Glutamatergic neuron (in vitro differentiated cells): ENCODE data around the gene BACE2. TPM values are rescaled to one million over a fixed set of nuclear protein-coding genes. Genes with fewer than 3 reads are reported as not detected.

Experiments
- DNase-seq: peaks from one replicate; pipeline ENCODE4 v3.0.0; 2022
- H3K27ac Mint-ChIP-seq: one replicate; pipeline ENCODE4 v1.8.0; 2020; ENCODE audit warnings: mild to moderate bottlenecking, mixed read lengths, inconsistent platforms; ENCODE audit not compliant: unreplicated experiment
- H3K27me3 Mint-ChIP-seq: one replicate; pipeline ENCODE4 v1.8.0; 2020; ENCODE audit warnings: mild to moderate bottlenecking, moderate library complexity, mixed read lengths, inconsistent platforms; ENCODE audit not compliant: unreplicated experiment
- H3K36me3 Mint-ChIP-seq: one replicate; pipeline ENCODE4 v1.8.0; 2020; ENCODE audit warnings: mild to moderate bottlenecking, mixed read lengths, inconsistent platforms; ENCODE audit not compliant: unreplicated experiment
- H3K4me1 Mint-ChIP-seq: one replicate; pipeline ENCODE4 v1.8.0; 2020; ENCODE audit warnings: mild to moderate bottlenecking, low read depth, mixed read lengths, inconsistent platforms; ENCODE audit not compliant: unreplicated experiment
- H3K4me3 Mint-ChIP-seq: one replicate; pipeline ENCODE4 v1.8.0; 2020; ENCODE audit warnings: mild to moderate bottlenecking, mixed read lengths, inconsistent platforms; ENCODE audit not compliant: unreplicated experiment
- H3K9me3 Mint-ChIP-seq: one replicate; pipeline ENCODE4 v1.8.0; 2020; ENCODE audit warnings: mild to moderate bottlenecking, moderate library complexity, mixed read lengths, inconsistent platforms; ENCODE audit not compliant: unreplicated experiment
- total RNA-seq: library from RNA; stranded (reverse); fragmentation: NEBNext Ultra II Directional; extraction: Animal tissue kit (Norgen Biotek cat#: 25700); gene quantifications from one replicate; pipeline ENCODE4 v1.2.1, GENCODE V29; 2021; ENCODE audit not compliant: unreplicated experiment
- TF ChIP-seq, protein P1 (sequence below): fragments of 200-600 bp; sonication (generic); IDR thresholded peaks from one replicate; pipeline ENCODE4 v1.5.0; 2021; ENCODE audit not compliant: partially characterized antibody, unreplicated experiment

Gene BACE2
- total RNA-seq, 1 donor from 2014 or later, result not detected

DNA sequence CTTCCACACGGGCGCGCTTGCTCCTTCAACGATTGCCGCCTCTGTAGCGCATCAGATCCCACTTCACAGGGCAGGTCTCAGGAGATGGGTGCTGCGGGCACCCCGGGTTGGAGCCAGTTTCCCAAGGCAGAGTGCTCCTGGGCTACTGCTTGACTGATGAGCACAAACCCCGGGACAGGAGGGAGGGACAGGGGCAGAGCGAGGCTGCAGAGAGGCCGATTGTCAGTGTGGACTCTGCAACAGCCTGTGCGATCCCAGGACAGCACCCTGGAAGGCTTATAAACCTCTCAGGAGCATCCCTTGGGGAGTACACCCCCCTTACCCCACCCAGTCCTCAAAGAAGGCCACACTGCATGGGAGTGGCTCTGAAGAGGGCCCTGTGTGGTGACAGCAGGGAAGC, 28.0 kb upstream of the BACE2 start:
- Mint-ChIP-seq H3K36me3 (no peaks in the 10 kb centered on the region), H3K27me3 (peaks cover 6% of the 10 kb centered on the region), H3K9me3 (peaks cover 3% of the 10 kb centered on the region), H3K27ac (no peak overlapping the region), H3K4me1 (no peaks in the 10 kb centered on the region), H3K4me3 (no peak overlapping the region)
- TF ChIP-seq, protein P1, sequence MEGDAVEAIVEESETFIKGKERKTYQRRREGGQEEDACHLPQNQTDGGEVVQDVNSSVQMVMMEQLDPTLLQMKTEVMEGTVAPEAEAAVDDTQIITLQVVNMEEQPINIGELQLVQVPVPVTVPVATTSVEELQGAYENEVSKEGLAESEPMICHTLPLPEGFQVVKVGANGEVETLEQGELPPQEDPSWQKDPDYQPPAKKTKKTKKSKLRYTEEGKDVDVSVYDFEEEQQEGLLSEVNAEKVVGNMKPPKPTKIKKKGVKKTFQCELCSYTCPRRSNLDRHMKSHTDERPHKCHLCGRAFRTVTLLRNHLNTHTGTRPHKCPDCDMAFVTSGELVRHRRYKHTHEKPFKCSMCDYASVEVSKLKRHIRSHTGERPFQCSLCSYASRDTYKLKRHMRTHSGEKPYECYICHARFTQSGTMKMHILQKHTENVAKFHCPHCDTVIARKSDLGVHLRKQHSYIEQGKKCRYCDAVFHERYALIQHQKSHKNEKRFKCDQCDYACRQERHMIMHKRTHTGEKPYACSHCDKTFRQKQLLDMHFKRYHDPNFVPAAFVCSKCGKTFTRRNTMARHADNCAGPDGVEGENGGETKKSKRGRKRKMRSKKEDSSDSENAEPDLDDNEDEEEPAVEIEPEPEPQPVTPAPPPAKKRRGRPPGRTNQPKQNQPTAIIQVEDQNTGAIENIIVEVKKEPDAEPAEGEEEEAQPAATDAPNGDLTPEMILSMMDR, result no peak
- no peak for DNase-seq

DNA sequence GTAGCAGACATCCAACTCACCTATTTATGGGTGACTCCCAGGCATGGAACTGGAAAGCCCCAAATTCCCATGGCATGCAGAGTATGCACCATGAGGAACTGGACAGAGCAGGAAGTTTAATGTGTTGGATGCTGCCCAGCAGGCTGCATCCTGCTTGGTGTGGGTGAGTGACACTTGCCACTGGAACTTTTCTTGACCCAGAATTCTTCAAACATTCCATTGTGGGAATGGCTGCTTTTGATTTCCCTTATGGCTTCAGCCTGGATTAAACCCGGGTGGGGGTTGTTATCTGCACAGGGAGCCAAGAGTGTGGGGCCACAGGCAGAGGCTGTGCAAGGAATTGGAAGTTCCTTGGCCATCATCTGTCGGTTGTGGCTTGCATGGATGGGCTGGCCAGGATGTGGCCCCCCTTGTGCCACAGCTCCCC, 26.9 kb upstream of the BACE2 start:
- Mint-ChIP-seq H3K36me3 (no peaks in the 10 kb centered on the region), H3K27ac (no peak overlapping the region), H3K4me3 (no peak overlapping the region), H3K27me3 (peaks cover 2% of the 10 kb centered on the region), H3K9me3 (no peaks in the 10 kb centered on the region), H3K4me1 (no peaks in the 10 kb centered on the region)
- DNase-seq, result no peak
- TF ChIP-seq, protein P1, result no peak

DNA sequence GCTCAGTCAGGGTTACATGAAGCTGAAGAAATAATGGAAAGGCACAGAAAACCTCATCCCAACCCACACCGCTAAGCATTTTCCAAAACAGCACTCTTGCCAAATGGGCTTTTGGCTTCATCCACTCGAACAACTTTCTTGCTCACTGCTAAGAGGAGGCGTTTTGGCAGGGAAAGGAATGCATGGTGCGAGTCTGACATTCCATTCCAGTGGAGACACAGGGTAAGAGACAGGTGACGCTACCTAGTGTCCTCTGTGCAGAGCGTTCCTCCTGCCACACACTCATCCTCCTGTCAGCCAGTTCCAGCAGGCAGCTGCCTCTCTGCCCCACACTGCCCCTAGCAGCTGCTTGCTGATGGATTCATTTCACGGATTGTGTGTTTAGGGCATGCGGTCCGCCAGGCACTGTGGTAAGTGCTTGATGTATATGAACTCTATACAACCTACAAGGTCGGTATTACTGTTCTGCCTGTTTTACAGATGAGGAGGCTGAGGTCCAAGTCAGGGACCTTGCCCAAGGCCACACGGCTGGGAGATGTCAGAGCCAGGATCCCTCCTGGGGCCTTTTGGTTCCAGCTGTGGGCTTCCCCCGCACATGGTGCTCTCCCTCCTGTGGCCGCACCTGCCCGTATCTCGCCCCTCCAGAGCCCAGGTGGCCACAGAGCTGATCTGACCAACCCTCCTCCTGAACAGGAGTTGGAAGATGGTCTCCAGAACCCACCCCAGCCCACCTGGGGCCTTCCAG, 25.7 kb upstream of the BACE2 start:
- Mint-ChIP-seq H3K27me3 (peaks cover 2% of the 10 kb centered on the region), H3K4me3 (no peak overlapping the region), H3K36me3 (no peaks in the 10 kb centered on the region), H3K9me3 (no peaks in the 10 kb centered on the region), H3K27ac (no peak overlapping the region), H3K4me1 (no peaks in the 10 kb centered on the region)
- no peak for DNase-seq
- TF ChIP-seq, protein P1, result no peak

DNA sequence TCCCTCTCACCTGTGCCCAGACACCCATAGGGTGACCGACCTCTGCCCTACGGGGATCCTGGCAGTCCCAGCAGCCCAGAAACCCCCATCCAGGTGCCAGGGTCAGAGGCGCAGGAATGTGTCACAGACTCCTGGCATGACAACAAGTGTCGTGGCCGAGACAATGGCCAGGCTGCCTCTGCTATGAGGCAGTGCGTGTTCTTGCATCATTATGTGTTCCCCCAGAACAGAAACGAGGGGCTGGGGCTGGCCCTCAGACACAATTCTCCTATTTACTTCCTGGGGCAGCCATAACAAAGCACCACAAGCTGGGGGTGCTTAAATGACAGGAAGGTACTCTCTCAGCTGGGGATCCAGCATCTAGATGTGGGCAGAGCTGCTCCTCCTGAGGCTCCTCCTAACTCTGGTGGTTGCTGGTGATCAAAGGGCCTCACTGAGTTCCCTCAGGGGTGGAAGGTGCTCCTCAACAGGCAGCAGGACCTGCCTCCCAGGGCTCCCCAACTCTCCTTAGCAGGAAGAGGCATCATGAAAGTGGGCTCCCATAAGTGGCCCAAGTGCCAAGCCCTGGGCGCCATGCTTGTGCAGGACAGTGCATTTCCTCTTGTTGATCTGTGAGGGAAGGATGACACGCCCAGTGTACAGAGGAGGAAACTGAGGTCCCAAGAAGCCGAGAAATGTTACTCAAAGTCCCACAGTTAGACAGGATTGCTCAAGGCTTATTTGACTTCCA, 24.2 kb upstream of the BACE2 start:
- no peak overlapping the region for H3K4me3 Mint-ChIP-seq
- TF ChIP-seq, protein P1, result no peak
- H3K27ac Mint-ChIP-seq, result no peak overlapping the region
- DNase-seq, result no peak
- peaks cover 2% of the 10 kb centered on the region for H3K27me3 Mint-ChIP-seq
- H3K4me1 Mint-ChIP-seq, result no peaks in the 10 kb centered on the region
- no peaks in the 10 kb centered on the region for H3K9me3 Mint-ChIP-seq
- H3K36me3 Mint-ChIP-seq, result no peaks in the 10 kb centered on the region
